GM19043 (cell line): ENCODE results near the gene FRMD4B.

ENCODE experiments used
- ATAC-seq: cut with Tn5 transposase; IDR thresholded peaks from one replicate; pipeline ENCODE4 v1.9.1; 2021; ENCODE audit warnings: low read depth; ENCODE audit not compliant: unreplicated experiment

The FRMD4B gene

GRCh38 chr3:69181592-69182211, 204.2 kb downstream of the FRMD4B start:
- ATAC-seq = no peak

GRCh38 chr3:69180869-69181591, 204.9 kb downstream of the FRMD4B start:
- no peak for ATAC-seq

GRCh38 chr3:69179740-69180372, 206.0 kb downstream of the FRMD4B start:
- no peak for ATAC-seq

GRCh38 chr3:69178838-69179739, 206.8 kb downstream of the FRMD4B start:
- no peak for ATAC-seq

GRCh38 chr3:69178082-69178481, 207.8 kb downstream of the FRMD4B start:
- no peak for ATAC-seq

GRCh38 chr3:69174871-69175737, 210.8 kb downstream of the FRMD4B start:
- ATAC-seq = no peak

- ATAC-seq = no peak
Observed at GRCh38 chr3:69174445-69174844, 211.4 kb downstream of the FRMD4B start.

GRCh38 chr3:69172058-69172457, 213.8 kb downstream of the FRMD4B start:
- ATAC-seq = no peak

- no peak for ATAC-seq
Observed at GRCh38 chr3:69166446-69166845, 219.4 kb downstream of the FRMD4B start.

GRCh38 chr3:69165744-69166143, 220.1 kb downstream of the FRMD4B start:
- ATAC-seq = no peak

- no peak for ATAC-seq
Observed at GRCh38 chr3:69164296-69164695, 221.6 kb downstream of the FRMD4B start.

- no peak for ATAC-seq
Observed at GRCh38 chr3:69162308-69162980, 223.4 kb downstream of the FRMD4B start.

GRCh38 chr3:69161587-69162307, 224.1 kb downstream of the FRMD4B start:
- no peak for ATAC-seq

- no peak for ATAC-seq
Observed at GRCh38 chr3:69160525-69160924, 225.4 kb downstream of the FRMD4B start.

- ATAC-seq = no peak
Observed at GRCh38 chr3:69160107-69160506, 225.8 kb downstream of the FRMD4B start.

GRCh38 chr3:69149586-69149985, 236.3 kb downstream of the FRMD4B start:
- no peak for ATAC-seq

GRCh38 chr3:69145688-69146087, 240.2 kb downstream of the FRMD4B start:
- no peak for ATAC-seq

GRCh38 chr3:69144631-69145245, 241.2 kb downstream of the FRMD4B start:
- no peak for ATAC-seq
